Measurements from ENCODE around the gene TTC23.

- TF ChIP-seq EZH2 (IDR thresholded peaks at IDR 0.05; ENCODE audit: borderline replicate concordance, low read depth, low read length, poor library complexity, severe bottlenecking) (no peak), CTCF (conservative IDR thresholded peaks at IDR 0.05; ENCODE audit: low read depth, low read length) (peak; percentile 36; the same call in 1 of the 2 replicates)
Measured at GRCh38 chr15:99105514-99106341, 143.7 kb downstream of the TTC23 start.
